Stimulated activated memory B cell treated with anti-CD40 and anti-IgM and Interleukin-4, amounts not matched to agents 10 μg/mL and 1 μg/mL and 100 μg/mL, for 72 hours (primary cell): ENCODE results near the gene ARMH1.
A peak's percentile ranks its signal among the peaks of the same experiment; 100 is the strongest.
"Not testable (repeated sequence)": the region's sequence is repeated elsewhere in the genome, so short reads cannot be mapped to it uniquely, and the experiment has no call there.

Experiments
- ATAC-seq: fragments of 150-1000 bp; cut with Tn5 transposase; 2 replicates; pipeline ENCODE4 v1.10.0; 2021
- H3K27ac Mint-ChIP-seq: one replicate; pipeline ENCODE4 v1.8.0; 2022; ENCODE audit warnings: mild to moderate bottlenecking, mixed read lengths
- H3K27me3 Mint-ChIP-seq: one replicate; pipeline ENCODE4 v1.8.0; 2022; ENCODE audit warnings: mixed read lengths
- H3K36me3 Mint-ChIP-seq: one replicate; pipeline ENCODE4 v1.8.0; 2022; ENCODE audit warnings: mixed read lengths
- H3K4me1 Mint-ChIP-seq: one replicate; pipeline ENCODE4 v1.8.0; 2022; ENCODE audit warnings: mixed read lengths
- H3K4me3 Mint-ChIP-seq: one replicate; pipeline ENCODE4 v1.8.0; 2022; ENCODE audit warnings: mild to moderate bottlenecking, moderate library complexity, mixed read lengths
- H3K9me3 Mint-ChIP-seq: one replicate; pipeline ENCODE4 v1.8.0; 2022; ENCODE audit warnings: mixed read lengths

ARMH1 gene

DNA sequence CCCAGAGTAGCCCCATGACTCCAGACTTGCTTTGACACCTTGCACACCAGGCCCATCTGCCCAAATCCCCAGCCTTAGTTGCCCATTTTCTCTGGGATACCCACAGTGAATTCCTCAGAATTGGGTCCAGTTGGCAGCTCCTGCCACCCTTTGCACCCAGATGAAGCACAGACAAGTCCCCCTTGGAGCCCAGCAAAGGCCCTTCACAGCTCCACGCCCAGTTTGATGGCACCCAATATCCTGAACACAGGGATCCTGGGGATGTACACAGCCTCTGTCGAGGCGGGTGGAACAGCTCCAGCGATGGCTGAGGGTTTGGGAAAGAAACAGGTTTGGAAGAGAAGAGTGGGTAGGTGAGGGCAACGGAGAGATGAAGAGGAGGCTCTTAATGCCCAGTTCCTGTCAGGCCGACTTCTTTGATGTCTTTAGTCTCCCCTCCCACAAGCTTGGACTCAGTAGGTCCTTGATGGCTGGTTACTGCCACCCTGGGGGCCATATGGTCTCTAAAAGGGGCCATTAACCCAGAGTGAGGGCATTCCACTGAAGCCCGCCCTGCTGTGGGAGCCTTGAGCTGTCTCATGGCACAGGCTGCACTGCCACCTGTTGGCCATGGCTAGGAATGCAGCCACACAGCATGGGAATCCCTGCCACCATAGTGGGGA is 21.9 kb upstream of the ARMH1 start:
- Mint-ChIP-seq H3K27ac (no peak overlapping the region), H3K36me3 (peaks cover 29% of the 10 kb centered on the region)

DNA sequence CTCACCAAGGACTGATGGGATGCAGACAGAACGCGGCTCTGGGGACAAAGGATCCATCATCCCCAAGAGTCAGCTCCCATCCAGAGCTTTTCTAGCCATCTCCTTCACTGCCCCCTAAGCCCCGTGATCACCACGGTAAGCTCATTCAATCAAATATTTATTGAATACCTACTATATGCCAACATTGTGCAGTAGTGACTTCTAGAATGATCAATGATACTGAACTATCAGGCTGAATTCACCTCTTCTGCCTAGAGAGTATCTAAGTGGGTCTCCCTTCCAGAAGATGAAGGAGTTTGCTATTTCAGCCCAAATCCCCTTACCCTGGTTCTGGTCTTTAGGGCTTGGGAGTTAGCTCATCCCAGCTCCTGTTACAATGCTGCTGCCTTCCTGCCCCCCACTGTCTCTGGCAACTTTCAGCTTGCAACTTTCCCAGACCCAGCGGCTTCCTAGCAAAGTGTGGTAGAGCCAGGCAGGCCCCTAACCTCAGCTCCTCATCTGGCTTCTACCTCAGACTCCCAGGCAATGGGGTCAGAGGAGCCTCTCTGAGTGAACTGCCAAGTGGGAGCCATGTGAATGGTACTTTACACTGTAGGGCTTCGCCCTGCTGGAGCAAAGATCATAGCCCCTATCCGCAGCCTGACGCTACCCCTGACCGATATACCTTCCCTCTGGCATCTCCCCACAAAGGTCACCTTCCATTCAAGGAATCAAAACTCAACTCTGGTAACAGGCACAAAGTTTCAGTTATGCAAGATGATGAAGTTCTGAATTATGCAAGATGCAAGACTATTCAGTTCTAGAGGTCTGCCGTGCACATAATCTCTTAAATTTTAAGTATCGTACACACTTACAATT is 21.2 kb upstream of the ARMH1 start:
- peaks cover 6% of the 10 kb centered on the region for H3K4me1 Mint-ChIP-seq
- no peaks in the 10 kb centered on the region for H3K27me3 Mint-ChIP-seq
- no peak overlapping the region for H3K27ac Mint-ChIP-seq
- H3K4me3 Mint-ChIP-seq, result no peak overlapping the region
- no peaks in the 10 kb centered on the region for H3K9me3 Mint-ChIP-seq
- ATAC-seq, result no peak
- H3K36me3 Mint-ChIP-seq, result peaks cover 22% of the 10 kb centered on the region

More for the DNA sequence above, 21.9 kb upstream of the ARMH1 start:
- Mint-ChIP-seq H3K27me3 (no peaks in the 10 kb centered on the region), H3K4me1 (peaks cover 6% of the 10 kb centered on the region), H3K9me3 (no peaks in the 10 kb centered on the region), H3K4me3 (no peak overlapping the region)
- peak; percentile 84 for ATAC-seq

DNA sequence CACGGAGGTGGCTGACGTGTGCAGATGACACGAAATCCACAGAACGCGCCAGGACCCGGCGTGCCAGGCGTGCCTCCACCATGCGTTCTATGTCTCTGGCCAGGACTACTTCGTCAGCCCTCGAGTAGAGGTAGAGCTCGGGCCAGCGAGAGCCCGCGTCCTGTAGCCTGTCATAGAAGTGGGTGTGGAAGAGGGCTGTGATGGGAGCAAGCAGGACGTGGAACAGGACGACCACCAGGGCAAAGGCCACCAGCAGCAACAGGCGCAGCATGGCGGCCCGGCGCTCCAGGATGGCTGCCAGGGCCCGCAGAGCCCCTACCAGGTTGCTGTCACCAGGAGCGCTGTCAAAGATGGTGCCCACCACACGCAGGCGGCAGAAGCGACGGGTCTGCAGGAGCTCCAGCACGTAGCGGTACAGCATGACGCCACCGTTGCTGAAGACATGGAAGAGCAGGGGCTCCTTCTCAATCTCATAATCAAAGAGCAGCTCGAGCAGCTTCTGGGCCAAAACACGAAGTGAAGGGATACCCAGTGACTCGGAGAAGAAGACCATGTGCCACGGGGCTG is 19.8 kb upstream of the ARMH1 start:
- Mint-ChIP-seq H3K27me3 (no peaks in the 10 kb centered on the region), H3K4me3 (no peak overlapping the region), H3K4me1 (peaks cover 6% of the 10 kb centered on the region), H3K27ac (no peak overlapping the region), H3K9me3 (no peaks in the 10 kb centered on the region), H3K36me3 (peaks cover 9% of the 10 kb centered on the region)
- ATAC-seq, result no peak

DNA sequence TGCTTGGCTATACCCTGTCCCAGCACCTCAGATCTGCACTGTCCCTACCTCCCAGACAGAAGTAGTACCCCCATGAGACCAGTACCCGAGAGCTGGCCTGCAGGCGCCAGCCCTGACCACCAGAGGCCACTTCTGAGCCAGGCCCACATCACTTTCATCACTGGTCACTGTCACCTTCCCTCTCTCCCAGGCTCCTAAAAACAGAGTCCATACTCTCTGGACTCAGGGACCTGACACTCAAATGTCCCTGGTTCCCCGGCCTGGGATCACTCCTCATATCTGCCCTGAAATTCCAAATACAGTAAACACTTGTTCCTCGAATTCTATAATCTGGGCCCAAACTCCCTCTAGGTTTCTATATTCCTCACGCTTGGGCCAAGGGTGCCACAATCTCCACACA is 18.9 kb upstream of the ARMH1 start:
- H3K4me1 Mint-ChIP-seq, result peaks cover 6% of the 10 kb centered on the region
- H3K27me3 Mint-ChIP-seq, result no peaks in the 10 kb centered on the region
- H3K9me3 Mint-ChIP-seq, result no peaks in the 10 kb centered on the region
- ATAC-seq, result no peak
- H3K4me3 Mint-ChIP-seq, result no peak overlapping the region
- peaks cover 9% of the 10 kb centered on the region for H3K36me3 Mint-ChIP-seq
- H3K27ac Mint-ChIP-seq, result peak overlapping the region; percentile 3

DNA sequence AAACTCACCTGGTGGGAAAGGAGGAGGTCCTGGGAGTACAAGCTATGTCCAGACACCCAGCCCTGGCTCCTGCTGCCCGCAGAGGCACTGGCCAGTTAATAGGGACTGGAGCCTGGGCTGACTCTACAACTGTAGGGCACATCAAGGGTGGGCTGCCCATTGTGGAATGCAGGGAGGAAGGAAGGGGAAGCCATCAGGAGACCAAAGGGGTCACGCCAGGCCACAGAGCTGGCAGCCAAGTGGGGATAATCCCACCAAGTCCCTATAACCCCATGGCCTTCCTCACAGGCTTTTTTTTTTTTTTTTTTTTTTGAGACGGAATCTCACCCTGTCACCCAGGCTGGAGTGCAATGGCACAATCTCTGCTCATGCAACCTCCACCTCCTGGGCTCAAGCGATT is 14.9 kb upstream of the ARMH1 start:
- H3K36me3 Mint-ChIP-seq, result peaks cover 3% of the 10 kb centered on the region
- no peaks in the 10 kb centered on the region for H3K9me3 Mint-ChIP-seq
- H3K4me3 Mint-ChIP-seq, result no peak overlapping the region
- H3K27me3 Mint-ChIP-seq, result no peaks in the 10 kb centered on the region
- H3K27ac Mint-ChIP-seq, result no peak overlapping the region
- peaks cover 10% of the 10 kb centered on the region for H3K4me1 Mint-ChIP-seq
- no peak for ATAC-seq

DNA sequence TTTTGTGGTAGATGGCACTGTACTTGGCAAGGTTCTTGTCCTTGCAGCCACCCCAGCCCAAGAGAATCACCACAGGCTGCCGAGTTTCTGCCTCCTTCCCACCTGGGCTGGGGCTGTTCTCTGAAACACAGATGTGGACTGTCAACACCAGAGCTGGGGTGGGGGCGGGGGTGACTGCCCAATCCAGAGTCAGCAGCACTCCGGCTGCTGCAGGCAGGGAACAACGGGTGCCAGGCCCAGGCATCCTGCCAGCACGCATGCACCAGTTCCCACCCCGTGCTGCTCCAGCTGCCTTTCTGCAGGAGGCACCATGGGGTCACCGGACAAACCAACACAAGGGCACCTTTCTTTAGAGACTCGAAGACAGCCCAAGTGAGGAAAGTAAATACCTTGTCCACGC is 14.3 kb upstream of the ARMH1 start:
- Mint-ChIP-seq H3K4me1 (peaks cover 16% of the 10 kb centered on the region), H3K4me3 (no peak overlapping the region), H3K36me3 (no peaks in the 10 kb centered on the region), H3K9me3 (no peaks in the 10 kb centered on the region), H3K27me3 (no peaks in the 10 kb centered on the region), H3K27ac (no peak overlapping the region)
- no peak for ATAC-seq

DNA sequence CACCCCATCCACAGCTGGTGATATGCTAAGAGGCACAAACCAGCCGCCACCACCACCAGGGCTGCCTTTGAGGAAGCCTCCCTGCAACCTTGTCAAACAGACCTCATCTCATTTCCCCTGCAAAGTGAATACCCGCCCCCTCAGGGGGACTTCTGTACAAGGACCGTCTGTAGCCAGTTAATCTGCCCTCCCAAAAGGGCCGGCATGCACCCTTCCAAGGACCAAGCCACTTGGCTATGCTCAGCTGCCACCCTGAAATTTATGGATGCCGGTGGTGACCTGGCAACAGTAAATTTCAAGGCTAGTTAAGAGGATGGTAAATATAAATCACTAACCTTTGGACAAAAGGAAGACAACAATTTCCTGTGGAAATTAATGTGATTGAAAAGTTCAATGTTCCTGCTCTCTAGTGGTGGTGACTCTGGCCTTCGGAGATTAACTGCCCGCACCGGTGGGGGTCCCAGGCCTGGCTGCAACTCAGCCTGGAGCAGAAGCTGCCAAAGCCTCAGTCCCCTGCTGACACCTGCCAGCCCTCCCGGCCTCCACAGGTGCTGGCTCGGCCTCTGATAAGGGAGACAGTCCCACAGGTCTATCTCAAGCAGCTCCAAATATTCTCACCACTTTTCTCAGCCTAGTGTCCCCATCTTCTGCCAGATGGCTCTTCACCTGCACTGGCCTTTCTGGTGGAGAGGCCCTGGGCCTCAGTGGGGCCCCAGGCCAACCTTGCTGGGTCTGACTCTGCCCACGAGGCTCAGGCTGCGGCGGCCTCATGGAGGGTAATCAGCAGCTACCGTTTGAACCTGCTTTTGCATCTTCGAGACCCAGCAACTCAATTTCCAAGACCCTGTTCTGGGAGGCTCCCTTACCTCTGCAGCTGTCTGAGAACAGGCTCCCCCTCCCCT is 12.5 kb upstream of the ARMH1 start:
- Mint-ChIP-seq H3K4me1 (peaks cover 21% of the 10 kb centered on the region), H3K27me3 (no peaks in the 10 kb centered on the region), H3K36me3 (no peaks in the 10 kb centered on the region), H3K4me3 (no peak overlapping the region), H3K9me3 (no peaks in the 10 kb centered on the region), H3K27ac (no peak overlapping the region)
- ATAC-seq, result no peak

DNA sequence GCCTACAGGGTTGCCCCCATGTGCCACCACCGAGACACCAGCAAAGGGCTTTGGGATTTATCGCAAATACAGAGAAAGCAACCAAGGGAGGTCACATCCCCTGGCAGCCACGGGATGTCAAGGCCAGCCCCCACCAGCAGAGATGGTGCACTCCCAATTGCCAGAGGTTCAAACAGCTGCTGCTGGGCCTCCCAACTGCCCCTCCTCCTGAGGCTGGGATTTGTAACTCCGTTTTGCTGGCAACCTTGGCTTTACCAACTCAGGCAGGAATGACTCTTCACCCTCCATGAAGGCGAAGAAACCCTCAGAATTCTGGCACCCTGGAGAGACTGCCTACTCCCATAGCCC is 11.9 kb upstream of the ARMH1 start:
- H3K9me3 Mint-ChIP-seq, result no peaks in the 10 kb centered on the region
- no peak overlapping the region for H3K27ac Mint-ChIP-seq
- peaks cover 21% of the 10 kb centered on the region for H3K4me1 Mint-ChIP-seq
- no peaks in the 10 kb centered on the region for H3K27me3 Mint-ChIP-seq
- H3K4me3 Mint-ChIP-seq, result no peak overlapping the region
- no peaks in the 10 kb centered on the region for H3K36me3 Mint-ChIP-seq
- ATAC-seq, result no peak

DNA sequence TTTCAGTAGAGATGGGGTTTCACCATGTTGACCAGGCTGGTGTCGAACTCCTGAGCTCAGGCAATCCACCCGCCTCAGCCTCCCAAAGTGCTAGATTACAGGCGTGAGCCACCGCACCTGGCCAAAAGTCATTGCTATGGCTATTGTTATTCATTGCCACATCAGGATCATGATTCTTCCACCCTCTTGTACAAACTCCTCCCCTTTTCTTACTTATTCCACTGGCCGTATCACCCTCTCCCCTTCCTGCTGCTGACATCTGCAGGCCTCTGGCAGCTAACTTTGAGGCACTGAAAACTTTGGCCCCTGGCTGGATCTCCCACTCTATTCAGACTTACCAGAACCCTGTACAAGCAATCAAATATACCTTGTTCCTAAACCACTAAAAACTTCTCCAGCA is 11.1 kb upstream of the ARMH1 start:
- Mint-ChIP-seq H3K4me1 (peaks cover 21% of the 10 kb centered on the region), H3K9me3 (no peaks in the 10 kb centered on the region), H3K27me3 (no peaks in the 10 kb centered on the region), H3K4me3 (no peak overlapping the region), H3K27ac (peak overlapping the region; percentile 60), H3K36me3 (no peaks in the 10 kb centered on the region)
- no peak for ATAC-seq

DNA sequence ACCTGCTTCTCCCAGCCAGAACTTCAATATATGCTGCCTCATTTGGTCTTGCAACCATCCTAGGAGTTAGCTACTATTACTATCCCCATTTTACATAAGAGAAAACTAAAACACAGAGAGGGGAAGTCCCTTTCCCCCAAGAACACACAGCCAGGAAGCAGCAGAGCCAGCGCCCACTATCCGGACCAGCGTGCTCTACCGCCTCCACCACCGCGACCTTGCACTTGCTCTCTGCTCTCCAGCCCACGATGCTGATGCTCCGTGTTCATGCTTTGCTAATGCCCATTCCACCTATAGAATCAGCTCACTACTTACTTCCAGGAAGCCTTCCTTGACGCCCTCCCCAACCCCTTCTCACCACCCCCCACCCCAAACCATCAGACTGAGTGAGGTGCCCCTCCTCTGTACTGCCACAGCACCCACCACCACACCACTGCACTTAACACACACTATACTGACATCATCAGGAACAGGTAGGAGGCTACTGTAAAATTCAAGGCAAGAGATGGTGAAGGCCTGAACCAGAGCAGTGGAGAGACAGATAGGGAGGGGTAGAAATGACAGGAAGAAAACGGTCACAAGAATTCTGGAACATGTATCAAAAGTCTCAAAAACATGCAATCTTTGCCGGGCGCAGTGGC is 9.7 kb upstream of the ARMH1 start:
- Mint-ChIP-seq H3K4me3 (peak overlapping the region; percentile 40), H3K36me3 (no peaks in the 10 kb centered on the region), H3K27me3 (no peaks in the 10 kb centered on the region), H3K27ac (peak overlapping the region; percentile 51), H3K9me3 (no peaks in the 10 kb centered on the region), H3K4me1 (peaks cover 21% of the 10 kb centered on the region)
- peak; percentile 92 for ATAC-seq

DNA sequence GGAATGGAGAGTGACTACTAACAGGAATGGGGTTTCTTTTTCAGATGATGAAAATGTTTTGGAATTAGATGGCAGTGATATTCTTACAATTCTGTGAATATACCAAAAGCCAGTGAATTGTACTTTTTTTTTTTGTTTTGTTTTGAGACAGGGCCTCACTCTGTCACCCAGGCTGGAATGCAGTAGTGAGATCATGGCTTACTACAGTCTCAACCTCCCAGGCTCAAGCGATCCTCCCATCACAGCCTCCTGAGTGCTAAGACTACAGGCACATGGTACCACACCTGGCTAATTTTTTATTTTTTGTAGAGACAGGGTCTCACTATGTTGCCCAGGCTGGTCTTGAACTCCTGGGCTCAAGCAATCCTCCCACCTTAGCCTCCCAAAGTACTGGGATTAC is 7.8 kb upstream of the ARMH1 start:
- not testable (repeated sequence) for H3K36me3 Mint-ChIP-seq, ATAC-seq, H3K4me3 Mint-ChIP-seq, H3K9me3 Mint-ChIP-seq, H3K27me3 Mint-ChIP-seq, H3K27ac Mint-ChIP-seq
- peaks cover 22% of the 10 kb centered on the region for H3K4me1 Mint-ChIP-seq

DNA sequence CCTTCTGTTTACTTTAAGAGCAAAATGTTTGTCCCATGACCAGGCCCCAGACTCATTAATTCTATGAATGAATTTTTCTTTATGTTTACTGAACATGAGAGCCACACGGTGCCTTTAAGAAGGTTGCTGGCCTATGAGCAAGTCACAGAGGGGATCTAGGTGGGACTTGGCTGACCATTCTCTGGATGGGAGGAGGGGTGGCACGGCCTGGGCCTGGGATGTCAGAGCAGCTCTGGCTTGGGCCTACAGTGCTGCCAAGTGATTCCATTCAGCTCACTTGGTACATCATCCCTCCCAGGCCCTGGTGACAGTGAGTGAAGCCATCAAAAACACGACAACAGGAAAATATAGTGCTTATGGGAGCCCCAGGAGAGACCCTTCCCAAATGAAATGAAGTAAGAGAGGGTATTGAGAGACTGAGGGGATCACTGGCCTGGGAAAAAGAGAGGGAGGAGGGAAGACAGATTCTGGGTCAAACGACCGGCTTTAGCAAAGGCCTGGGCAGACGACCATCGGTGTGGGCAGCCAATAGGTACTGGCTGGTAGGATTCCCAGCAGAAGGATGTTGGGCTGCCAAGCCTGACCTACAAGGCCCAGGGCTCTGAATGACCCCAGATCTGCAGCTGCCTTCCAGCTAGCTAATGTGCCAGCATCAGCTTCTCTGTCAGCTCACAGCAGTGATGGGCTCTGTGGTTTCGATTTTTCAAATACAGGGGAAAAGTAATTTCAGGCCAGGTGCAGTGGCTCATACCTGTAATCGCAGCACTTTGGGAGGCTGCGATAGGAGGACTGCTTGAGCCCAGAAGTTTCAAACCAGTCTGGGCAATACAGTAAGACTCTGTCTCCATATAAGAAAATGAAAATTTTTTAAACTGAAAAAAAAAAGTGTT is 3.5 kb upstream of the ARMH1 start:
- Mint-ChIP-seq H3K9me3 (no peaks in the 10 kb centered on the region), H3K27me3 (no peaks in the 10 kb centered on the region), H3K4me1 (peaks cover 24% of the 10 kb centered on the region), H3K4me3 (no peak overlapping the region), H3K36me3 (no peaks in the 10 kb centered on the region), H3K27ac (no peak overlapping the region)
- ATAC-seq, result no peak

DNA sequence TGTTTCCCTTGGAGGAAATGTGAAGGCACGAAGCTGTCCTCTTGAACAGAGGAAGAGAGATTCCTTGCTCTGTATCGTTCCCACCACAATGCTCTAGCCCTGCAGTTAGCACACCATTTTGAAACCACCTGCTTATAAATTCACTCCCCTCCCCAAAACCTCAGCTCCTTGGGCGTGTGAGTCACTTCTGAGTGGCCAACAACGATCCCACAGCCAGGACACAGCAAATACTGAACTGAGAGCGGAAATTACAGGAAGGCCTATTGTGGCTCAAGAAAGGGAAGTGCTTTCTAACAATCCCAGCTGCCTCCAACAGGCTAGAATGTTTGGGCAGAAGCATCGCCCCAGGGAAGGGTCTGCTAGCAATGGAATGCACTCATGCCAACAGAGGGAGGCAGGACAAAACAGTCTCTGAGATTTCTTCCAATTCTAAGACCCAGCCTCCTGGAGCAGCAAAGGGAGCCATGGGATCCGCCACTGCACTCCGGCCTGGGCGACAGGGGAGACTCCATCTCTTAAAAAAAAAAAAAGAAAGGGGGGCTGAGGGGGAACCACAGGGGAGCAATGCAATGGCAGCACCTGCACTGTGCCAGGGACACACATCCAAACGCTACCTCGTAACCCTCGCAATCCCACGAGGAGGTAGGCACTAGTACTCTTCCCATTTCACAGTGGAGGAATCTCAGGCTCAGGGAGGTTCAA is 2.1 kb upstream of the ARMH1 start:
- H3K4me1 Mint-ChIP-seq, result peaks cover 24% of the 10 kb centered on the region
- peak overlapping the region; percentile 50 for H3K27ac Mint-ChIP-seq
- ATAC-seq, result no peak

More for the DNA sequence above, 2.1 kb upstream of the ARMH1 start:
- Mint-ChIP-seq H3K27me3 (no peaks in the 10 kb centered on the region), H3K36me3 (no peaks in the 10 kb centered on the region), H3K4me3 (no peak overlapping the region), H3K9me3 (no peaks in the 10 kb centered on the region)
